ENCODE results near the gene ANKRD40.

DNA sequence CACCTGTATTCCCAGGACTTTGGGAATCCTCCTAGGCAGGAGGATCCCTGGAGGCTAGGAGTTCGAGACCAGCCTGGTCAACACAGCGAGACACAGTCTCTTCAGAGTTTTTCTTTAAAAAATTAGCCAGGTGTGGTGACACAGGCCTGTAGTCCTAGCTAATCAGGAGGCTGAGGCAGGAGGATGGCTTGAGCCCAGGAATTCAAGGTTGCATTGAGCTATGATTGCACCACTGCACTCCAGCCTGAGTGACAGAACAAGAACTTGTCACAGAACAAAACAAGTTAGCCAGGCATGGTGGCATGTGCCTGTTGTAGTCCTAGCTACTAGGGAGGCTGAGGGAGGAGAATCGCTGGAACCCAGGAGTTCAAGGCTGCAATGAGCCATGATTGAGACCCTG, 24.8 kb downstream of the ANKRD40 start:
- TF ChIP-seq POLR2A (IDR thresholded peaks at IDR 0.05) = no peak
- TF ChIP-seq, protein P1, sequence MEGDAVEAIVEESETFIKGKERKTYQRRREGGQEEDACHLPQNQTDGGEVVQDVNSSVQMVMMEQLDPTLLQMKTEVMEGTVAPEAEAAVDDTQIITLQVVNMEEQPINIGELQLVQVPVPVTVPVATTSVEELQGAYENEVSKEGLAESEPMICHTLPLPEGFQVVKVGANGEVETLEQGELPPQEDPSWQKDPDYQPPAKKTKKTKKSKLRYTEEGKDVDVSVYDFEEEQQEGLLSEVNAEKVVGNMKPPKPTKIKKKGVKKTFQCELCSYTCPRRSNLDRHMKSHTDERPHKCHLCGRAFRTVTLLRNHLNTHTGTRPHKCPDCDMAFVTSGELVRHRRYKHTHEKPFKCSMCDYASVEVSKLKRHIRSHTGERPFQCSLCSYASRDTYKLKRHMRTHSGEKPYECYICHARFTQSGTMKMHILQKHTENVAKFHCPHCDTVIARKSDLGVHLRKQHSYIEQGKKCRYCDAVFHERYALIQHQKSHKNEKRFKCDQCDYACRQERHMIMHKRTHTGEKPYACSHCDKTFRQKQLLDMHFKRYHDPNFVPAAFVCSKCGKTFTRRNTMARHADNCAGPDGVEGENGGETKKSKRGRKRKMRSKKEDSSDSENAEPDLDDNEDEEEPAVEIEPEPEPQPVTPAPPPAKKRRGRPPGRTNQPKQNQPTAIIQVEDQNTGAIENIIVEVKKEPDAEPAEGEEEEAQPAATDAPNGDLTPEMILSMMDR (IDR thresholded peaks at IDR 0.05) = no peak

Data from breast epithelium (tissue), 3 donors.